GM19238 (cell line): ENCODE measurements around the gene HDAC6.

ENCODE experiments used
- DNase-seq: peaks from one replicate; pipeline ENCODE4 v3.0.0; 2011; ENCODE audit warnings: low spot score; ENCODE audit not compliant: insufficient read length

HDAC6 gene

GRCh38 chrX:48801280-48802088, at the start of gene HDAC6:
HDAC6 (plus strand) TSS chrX:48802067; CDS start chrX:48802693, 626 bp downstream.
- peak; percentile 75 for DNase-seq

- DNase-seq: no peak
Measured at GRCh38 chrX:48752498-48752897, 49.4 kb upstream of the HDAC6 start.

- DNase-seq: no peak
Measured at GRCh38 chrX:48753708-48754228, 48.1 kb upstream of the HDAC6 start.

GRCh38 chrX:48754238-48754637, 47.6 kb upstream of the HDAC6 start:
- no peak for DNase-seq

GRCh38 chrX:48761674-48762471, 40.0 kb upstream of the HDAC6 start, which contains the start of gene GLOD5:
GLOD5 (plus strand) TSS chrX:48761747; CDS start chrX:48761791, 44 bp downstream.
- DNase-seq: no peak

GRCh38 chrX:48769230-48769629, 32.6 kb upstream of the HDAC6 start:
- no peak for DNase-seq

GRCh38 chrX:48770296-48770695, 31.6 kb upstream of the HDAC6 start:
- no peak for DNase-seq

- no peak for DNase-seq
Measured at GRCh38 chrX:48772602-48773001, 29.3 kb upstream of the HDAC6 start.

- no peak for DNase-seq
Measured at GRCh38 chrX:48776818-48777439, 24.9 kb upstream of the HDAC6 start.

GRCh38 chrX:48779399-48779798, 22.5 kb upstream of the HDAC6 start:
- DNase-seq: no peak

- DNase-seq: no peak
Measured at GRCh38 chrX:48781705-48782104, 20.2 kb upstream of the HDAC6 start.

- no peak for DNase-seq
Measured at GRCh38 chrX:48782216-48782615, 19.7 kb upstream of the HDAC6 start.

GRCh38 chrX:48782795-48783194, 19.1 kb upstream of the HDAC6 start:
- no peak for DNase-seq

- DNase-seq: no peak
Measured at GRCh38 chrX:48784726-48785125, 17.1 kb upstream of the HDAC6 start.

- no peak for DNase-seq
Measured at GRCh38 chrX:48785186-48785539, 16.7 kb upstream of the HDAC6 start.

GRCh38 chrX:48785540-48786214, 16.2 kb upstream of the HDAC6 start:
- DNase-seq: no peak

GRCh38 chrX:48786341-48786800, 15.5 kb upstream of the HDAC6 start, which contains the start of gene GATA1:
GATA1 (plus strand) TSS chrX:48786590; CDS start chrX:48791110, 4,520 bp downstream.
- no peak for DNase-seq

GRCh38 chrX:48786825-48787504, 14.9 kb upstream of the HDAC6 start:
- no peak for DNase-seq

GRCh38 chrX:48787505-48788443, 14.1 kb upstream of the HDAC6 start:
- DNase-seq: no peak
